Endothelial cell of hepatic sinusoid (primary cell): ENCODE measurements around the gene CELA2A.
"Not testable (repeated sequence)": the region's sequence is repeated elsewhere in the genome, so short reads cannot be mapped to it uniquely, and the experiment has no call there.

Experiments used
- in situ Hi-C: cut with HindIII; loops from 2 replicates; pipeline ENCODE4 v1.10.0; 2017; ENCODE audit warnings: low sequenced_read_pairs

The CELA2A gene

GRCh38 chr1:15489052-15489736 lies 32.7 kb downstream of the CELA2A start:
- in situ Hi-C loops, result no loop called here

- in situ Hi-C loops, result not testable (repeated sequence)
Observed at GRCh38 chr1:15491010-15491409, 34.5 kb downstream of the CELA2A start.

DNA sequence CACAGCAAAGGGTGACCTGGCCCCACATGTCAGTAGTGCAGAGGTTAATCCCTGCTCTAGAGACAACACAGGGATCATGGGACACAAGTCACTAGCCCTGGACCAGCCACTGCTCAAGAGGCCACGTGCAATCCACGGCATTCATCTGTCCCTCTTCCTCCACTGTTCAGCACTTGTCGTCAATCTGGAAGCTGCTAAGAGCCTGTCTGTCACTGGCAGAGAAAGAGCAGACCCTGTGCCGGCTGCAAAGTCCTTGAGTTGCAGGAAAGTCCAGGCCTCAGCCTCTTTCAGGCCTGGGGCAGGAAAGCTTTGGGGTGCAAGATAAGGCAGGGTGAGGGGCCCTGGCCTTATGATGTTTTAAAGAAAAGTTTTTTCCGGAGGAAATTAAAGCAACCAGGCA lies 36.1 kb downstream of the CELA2A start:
- in situ Hi-C loops, result no loop called here

GRCh38 chr1:15493869-15494390 lies 37.4 kb downstream of the CELA2A start:
- in situ Hi-C loops, result no loop called here

DNA sequence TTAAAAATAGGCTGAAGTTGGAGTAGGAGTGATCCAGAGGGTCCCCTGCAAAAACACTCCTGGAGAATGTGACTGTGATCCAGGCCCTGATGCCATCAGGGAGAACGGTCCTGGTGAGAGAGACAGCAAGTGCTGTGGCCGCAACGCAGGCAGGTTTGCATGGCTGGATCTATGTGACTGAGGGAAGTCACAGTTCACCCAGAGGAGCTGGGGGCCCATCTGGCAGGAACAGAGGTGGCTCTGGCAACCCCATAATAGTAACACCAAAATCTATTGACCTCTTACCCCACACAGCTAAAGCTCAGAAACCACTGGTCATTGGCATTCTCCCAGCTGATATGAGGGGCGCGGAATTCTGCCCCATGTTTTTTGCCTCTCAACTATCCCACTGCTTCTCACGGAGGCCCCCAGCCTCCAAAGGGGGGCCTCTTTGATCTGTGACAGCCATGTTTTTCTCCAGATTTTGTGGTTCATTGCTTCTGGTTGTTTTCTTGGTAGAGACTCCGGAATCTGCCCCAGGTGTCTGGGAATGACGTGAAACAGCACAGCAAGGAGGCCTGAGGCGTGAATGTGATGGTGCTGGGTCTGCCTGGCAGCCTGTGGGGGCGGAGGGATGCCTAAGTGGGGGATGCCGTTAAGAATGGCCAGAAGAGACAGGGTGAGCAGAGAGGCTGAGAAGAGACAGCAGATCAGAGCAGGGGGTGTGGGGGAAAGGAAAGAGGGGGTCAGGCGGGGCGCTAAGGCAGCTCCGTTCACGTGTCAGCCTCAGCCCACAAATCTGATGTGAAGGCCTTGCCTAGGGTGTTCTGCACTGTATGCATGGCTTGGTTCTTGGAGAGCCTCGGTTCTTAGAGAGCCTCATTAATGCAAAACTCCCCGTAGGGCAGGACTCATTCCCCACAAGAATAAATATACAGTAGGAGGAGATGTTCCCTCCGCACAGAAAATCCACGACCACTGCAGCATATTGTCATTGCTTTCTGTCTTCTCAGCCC lies 43.9 kb downstream of the CELA2A start:
- in situ Hi-C loops, result no loop called here

- in situ Hi-C loops, result no loop called here
Observed at GRCh38 chr1:15501208-15502032, 44.9 kb downstream of the CELA2A start.

GRCh38 chr1:15504436-15504835 lies 47.9 kb downstream of the CELA2A start:
- in situ Hi-C loops, result no loop called here

- in situ Hi-C loops, result no loop called here
Observed at GRCh38 chr1:15506831-15507230, 50.3 kb downstream of the CELA2A start.

GRCh38 chr1:15507278-15507677 lies 50.7 kb downstream of the CELA2A start:
- in situ Hi-C loops, result no loop called here

DNA sequence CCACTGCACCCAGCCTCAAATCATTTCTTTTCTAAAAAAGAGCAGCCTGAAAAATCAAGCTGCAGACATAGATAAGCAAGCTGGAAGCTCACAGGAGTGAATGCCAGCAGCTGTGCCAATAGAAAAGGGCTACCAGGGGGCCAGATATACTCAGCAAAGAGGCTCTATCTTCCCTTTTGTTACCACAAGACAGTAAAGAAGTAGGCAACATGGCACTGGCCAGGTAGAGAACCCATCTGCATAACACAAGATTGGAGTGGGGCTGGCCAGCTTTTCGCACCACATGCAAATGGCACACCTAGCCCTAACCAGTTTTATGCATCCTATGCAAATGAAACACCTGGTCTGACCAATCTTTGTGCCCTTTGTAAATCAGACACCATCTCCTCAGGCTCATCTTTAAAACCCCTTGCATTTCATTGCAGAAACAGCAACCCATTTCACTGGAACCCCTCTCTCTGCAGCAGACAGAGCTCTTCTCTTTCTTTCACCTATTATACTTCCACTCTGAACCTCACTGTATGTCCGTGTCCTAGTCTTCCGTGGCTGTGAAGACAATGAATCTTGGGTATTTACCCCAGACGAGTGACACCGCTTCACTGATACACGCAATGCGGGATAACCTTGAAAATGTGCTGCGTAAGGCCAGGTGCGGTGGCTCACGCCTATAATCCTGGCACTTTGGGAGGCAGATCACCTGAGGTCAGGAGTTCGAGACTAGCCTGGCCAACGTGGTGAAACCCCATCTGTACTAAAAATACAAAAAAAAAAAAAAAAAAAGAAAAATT lies 52.4 kb downstream of the CELA2A start:
- in situ Hi-C loops, result no loop called here

- in situ Hi-C loops, result no loop called here
Observed at GRCh38 chr1:15509586-15509985, 53.1 kb downstream of the CELA2A start.

GRCh38 chr1:15510611-15511405 lies 54.3 kb downstream of the CELA2A start:
- in situ Hi-C loops, result no loop called here

- in situ Hi-C loops, result no loop called here
Observed at GRCh38 chr1:15513192-15513591, 56.7 kb downstream of the CELA2A start.

- in situ Hi-C loops, result no loop called here
Observed at GRCh38 chr1:15513919-15514318, 57.4 kb downstream of the CELA2A start.

DNA sequence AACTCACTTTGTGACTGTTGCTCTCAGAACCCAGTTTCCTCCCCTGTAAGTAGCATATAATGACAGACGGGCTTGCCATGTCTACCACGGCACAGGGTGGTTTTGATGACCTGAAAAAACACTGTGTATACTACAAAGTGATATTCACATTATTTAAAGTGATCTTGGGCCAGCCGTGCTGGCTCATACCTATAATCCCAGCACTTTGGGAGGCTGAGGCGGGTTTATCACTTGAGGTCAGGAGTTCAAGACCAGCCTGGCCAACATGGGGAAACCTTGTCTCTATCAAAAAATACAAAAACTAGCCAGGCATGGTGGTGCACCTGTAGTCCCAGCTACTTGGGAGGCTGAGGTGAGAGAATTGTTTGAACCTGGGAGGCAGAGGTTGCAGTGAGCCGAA lies 58.0 kb downstream of the CELA2A start:
- in situ Hi-C loops, result not testable (repeated sequence)

GRCh38 chr1:15515022-15515663 lies 58.6 kb downstream of the CELA2A start:
- in situ Hi-C loops, result no loop called here

GRCh38 chr1:15519625-15520024 lies 63.1 kb downstream of the CELA2A start:
- in situ Hi-C loops, result no loop called here

GRCh38 chr1:15521206-15521906 lies 64.8 kb downstream of the CELA2A start:
- in situ Hi-C loops, result not testable (repeated sequence)
